H7 (cell line): Measurements from ENCODE around the gene DAB2. TPM values are rescaled to one million over a fixed set of nuclear protein-coding genes. Genes with fewer than 3 reads are reported as not detected.

Experiments
- DNase-seq: peaks from one replicate; pipeline ENCODE4 v3.0.0; 2012
- H3K27me3 ChIP-seq: 2 replicates; pipeline ENCODE4 v1.6.0; 2011; ENCODE audit warnings: mild to moderate bottlenecking, low read length; ENCODE audit not compliant: control insufficient read depth, insufficient read depth
- H3K36me3 ChIP-seq: replicated peaks from 2 replicates; pipeline ENCODE4 v1.5.1; 2011; ENCODE audit warnings: low read length; ENCODE audit not compliant: control insufficient read depth, insufficient read depth
- H3K4me3 ChIP-seq: 2 replicates; pipeline ENCODE4 v1.5.1; 2011; ENCODE audit warnings: low read depth, mild to moderate bottlenecking, control low read depth, low read length, moderate library complexity; ENCODE audit not compliant: insufficient read depth
- total RNA-seq: library from RNA; depleted of rRNA; stranded (reverse); fragments of >200 nt; shearing (Covaris generic); gene quantifications from 2 replicates; pipeline ENCODE4 v1.2.3, GENCODE V29; 2014

Gene DAB2
- total RNA-seq, 1 experiment from 2014 or later: 3.7 TPM

DNA sequence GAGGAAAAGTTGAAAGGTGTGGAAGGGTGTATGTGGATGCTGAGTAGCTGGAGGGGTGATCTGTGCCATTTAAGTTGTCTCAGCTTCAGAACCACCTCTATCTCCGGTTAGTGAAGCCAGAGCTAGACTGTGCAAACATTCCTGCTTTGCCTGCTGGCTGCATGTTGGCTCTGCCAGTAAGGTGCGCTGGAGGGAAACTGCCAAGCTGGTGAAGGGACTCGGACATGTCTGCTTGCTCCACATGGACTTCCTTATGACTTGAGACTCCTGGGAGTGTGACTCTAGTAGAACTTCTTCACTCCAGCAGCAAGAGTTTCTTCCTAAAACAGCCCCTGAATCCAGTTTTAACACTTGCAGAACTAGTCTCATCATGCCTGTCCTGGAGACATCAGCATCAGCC lies 27.9 kb downstream of the DAB2 start:
- Histone ChIP-seq H3K4me3 (no peak overlapping the region), H3K27me3 (no peaks in the 10 kb centered on the region), H3K36me3 (no peaks in the 10 kb centered on the region)
- no peak for DNase-seq

DNA sequence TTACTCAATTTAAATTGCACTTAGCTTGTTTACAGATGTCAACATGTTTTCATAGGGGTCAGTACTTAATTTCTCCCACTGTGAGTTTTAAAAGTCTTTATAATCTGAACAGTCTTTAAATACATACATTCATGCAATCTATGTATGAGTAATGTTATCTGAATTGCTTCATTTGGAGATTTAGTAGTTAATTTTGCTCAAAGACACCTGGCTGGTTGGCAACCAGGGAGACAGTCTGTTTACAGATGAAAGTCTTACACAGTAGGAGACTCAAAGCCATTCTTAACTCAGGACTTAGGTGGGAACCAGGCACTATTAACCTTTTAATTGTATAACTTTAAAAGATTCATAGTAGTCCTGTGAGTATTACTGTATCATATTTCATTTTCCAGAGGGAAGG lies 29.3 kb downstream of the DAB2 start:
- H3K4me3 ChIP-seq: no peak overlapping the region
- no peaks in the 10 kb centered on the region for H3K27me3 ChIP-seq
- no peaks in the 10 kb centered on the region for H3K36me3 ChIP-seq
- no peak for DNase-seq

DNA sequence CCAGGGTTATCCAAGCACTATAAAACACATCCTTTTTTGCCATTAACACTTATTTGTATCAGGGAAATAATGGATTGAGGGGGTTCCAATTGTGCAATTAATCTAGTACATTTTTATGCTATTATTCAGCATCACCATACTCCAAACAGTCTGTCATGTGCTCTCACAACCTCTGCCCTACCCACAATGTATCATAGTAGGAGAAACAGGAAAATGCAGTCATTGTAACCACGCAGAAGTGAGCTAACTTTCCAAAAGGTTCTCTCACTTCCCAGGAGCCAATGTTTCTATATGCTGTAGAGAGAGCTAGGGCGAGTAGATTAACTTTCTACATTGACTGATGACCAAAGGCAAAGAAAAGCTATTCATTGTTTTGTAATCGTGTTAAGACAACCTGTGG lies 29.8 kb downstream of the DAB2 start:
- DNase-seq: no peak
- Histone ChIP-seq H3K36me3 (no peaks in the 10 kb centered on the region), H3K27me3 (no peaks in the 10 kb centered on the region), H3K4me3 (no peak overlapping the region)

DNA sequence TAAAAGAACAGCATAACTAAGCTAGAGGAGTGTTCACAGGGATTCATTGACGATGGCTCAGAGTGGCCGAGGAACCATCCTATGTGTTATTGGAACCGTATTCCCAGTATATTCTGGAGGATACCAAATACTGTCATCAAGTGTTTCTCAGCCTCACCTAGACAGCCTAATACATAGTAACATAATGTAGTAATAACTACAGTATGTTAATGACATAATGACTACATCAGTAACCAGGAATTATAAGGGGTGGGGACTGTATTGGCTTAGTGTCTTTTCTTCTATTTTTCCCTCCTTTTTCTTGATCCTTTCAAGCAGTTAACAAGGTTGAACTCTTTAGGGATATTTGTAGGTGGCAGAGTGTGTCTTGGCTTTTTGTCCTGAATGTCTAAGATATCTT lies 33.8 kb downstream of the DAB2 start:
- Histone ChIP-seq H3K36me3 (no peaks in the 10 kb centered on the region), H3K4me3 (no peak overlapping the region), H3K27me3 (no peaks in the 10 kb centered on the region)
- DNase-seq: no peak

DNA sequence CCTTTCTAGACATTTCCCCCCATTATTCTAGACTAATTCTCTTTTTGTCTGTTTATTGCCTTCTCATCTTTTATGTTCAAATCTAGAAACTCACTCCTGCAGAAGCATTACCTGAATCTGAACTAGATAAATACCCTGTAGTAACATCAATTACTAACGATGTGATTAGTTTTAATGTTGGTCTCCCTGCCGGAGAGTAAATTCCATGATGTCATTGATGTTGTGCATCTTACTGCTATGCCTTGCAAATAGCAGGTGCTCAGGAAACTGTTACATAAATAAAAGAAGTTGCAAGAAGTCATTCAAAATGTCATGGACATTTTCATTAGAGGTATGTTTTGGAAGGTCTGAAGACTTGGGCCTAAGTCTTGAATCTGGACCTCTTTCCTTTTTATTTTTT lies 37.5 kb downstream of the DAB2 start:
- Histone ChIP-seq H3K4me3 (no peak overlapping the region), H3K36me3 (no peaks in the 10 kb centered on the region), H3K27me3 (no peaks in the 10 kb centered on the region)
- no peak for DNase-seq

DNA sequence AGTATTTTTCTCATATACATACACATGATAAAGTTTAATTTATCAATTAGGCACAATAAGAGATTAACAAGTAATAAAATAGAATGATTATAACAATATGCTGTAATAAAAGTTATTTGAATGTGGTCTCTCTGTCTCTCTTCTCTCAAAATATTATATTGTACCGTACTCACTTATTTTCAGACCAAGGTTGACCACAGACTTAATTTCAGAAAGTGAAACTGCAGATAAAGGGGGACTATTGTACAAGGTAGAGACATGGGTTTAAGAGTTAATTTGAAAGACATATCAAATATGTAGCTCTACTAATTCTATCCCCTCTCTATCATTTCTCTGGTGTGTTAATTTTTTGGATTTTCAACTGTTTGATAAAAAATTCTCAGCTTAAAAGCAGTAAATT lies 40.5 kb downstream of the DAB2 start:
- no peak for DNase-seq
- Histone ChIP-seq H3K4me3 (no peak overlapping the region), H3K27me3 (no peaks in the 10 kb centered on the region), H3K36me3 (no peaks in the 10 kb centered on the region)

DNA sequence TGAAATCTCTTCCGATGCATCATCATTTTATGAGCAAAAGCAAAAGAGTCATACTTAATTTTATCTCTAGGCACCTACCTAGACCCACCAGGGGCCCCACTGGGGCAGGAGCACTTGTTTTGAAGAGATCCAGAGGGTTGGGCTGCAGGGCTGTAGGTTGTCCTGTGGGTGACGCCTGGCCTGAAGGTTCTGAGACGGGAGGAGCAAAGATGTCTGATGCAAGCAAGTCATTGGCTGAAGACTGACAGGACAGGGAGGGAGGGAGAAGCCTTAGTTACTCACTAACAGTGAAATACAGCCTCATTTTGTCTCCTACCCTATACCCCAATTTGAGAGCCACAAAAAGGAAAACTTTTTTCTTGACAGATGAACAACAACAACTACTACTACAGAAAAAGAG lies 43.4 kb downstream of the DAB2 start:
- Histone ChIP-seq H3K27me3 (no peaks in the 10 kb centered on the region), H3K4me3 (no peak overlapping the region), H3K36me3 (no peaks in the 10 kb centered on the region)
- DNase-seq: no peak

DNA sequence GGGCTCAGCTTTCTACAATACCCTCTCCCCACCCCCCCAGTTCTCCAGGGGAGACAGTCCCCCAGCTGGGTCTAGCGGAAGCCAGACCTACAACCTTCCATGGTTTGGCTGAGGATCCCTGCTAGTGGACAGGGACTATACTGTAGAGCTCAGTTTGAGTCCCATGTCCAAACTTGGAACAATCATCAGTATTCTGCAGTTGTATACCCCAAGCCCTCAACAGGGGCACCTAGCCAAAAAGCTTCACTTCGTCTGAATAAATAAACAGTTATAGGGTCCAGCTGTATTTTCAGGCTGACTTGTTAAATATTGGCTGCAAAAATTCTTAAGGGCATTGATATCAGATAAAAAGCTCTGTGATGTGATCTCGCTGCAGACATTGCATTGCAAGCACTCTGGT lies 45.1 kb downstream of the DAB2 start:
- Histone ChIP-seq H3K4me3 (no peak overlapping the region), H3K36me3 (no peaks in the 10 kb centered on the region), H3K27me3 (no peaks in the 10 kb centered on the region)
- no peak for DNase-seq

DNA sequence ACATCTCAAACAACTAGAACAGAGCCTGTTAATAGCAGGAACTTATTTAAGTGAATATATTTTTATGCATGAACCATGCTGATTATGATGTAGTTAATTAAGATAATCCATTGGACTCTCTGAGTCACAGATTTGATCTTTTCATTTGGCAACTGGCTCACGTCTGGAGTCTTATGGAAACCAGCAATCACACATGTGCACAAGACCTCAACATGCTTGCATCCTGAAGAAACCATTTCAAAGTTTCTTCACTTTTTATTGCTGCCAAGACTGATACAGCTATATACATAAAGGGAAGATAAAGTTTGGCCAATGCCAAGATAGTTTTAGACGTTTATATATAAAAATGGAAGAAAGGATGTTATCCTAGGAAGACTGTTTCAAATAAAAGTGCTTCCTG lies 47.2 kb downstream of the DAB2 start:
- Histone ChIP-seq H3K27me3 (no peaks in the 10 kb centered on the region), H3K36me3 (no peaks in the 10 kb centered on the region), H3K4me3 (no peak overlapping the region)
- no peak for DNase-seq

DNA sequence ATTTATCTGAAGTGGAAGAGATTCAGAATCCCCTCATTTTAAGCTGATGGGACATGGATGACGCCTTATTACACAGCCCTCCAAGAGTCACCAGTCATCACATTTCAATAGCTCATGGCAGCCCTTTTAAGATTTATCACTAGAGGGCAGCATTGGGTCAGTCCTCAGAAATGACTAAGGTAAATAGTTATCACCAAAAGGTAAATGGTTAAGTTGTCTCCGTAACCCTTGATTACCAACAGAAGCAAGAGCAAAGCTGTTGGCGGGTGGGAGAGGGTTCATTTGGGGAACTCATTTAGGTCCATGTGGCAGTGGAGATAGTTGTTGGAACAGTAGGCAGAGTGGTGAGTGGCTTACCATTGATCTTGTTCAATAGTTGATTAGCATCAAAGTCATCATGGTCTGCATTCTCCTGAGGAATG lies 48.5 kb downstream of the DAB2 start:
- H3K36me3 ChIP-seq: no peaks in the 10 kb centered on the region
- no peaks in the 10 kb centered on the region for H3K27me3 ChIP-seq
- peak; percentile 27 for DNase-seq
- H3K4me3 ChIP-seq: no peak overlapping the region

DNA sequence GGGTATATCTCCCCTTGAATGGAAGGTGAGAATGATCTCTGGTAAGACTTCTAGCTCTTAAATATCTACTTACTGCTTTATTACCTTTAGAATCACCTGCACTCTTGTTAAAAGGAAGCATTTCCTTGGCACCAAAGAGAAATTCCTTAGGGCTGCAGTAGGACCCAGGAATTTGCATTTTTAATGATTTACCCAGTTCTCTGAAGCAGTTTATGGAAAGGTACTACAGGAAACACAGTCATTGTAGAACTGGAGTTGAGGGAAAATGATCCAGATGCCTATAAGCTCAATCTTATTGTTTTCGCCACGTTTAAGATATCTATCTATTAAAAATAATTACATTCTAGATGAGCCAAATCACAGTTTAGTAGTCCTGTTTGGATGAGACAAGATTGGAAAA lies 51.0 kb downstream of the DAB2 start:
- H3K27me3 ChIP-seq: no peaks in the 10 kb centered on the region
- no peaks in the 10 kb centered on the region for H3K36me3 ChIP-seq
- H3K4me3 ChIP-seq: no peak overlapping the region
- no peak for DNase-seq

DNA sequence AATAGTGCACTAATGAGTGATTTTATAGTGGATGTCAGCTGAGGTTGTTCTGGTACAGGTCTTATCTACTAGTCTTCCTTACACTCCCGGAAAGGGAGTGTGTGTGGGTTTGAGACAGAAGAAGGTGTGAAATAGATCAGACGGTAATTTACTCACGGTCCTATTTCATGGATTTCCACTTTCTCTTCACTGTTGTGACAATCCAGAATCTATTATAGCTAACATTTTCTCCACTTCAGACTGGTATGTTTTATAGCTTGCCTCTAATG lies 53.5 kb downstream of the DAB2 start:
- no peak overlapping the region for H3K4me3 ChIP-seq
- H3K36me3 ChIP-seq: no peaks in the 10 kb centered on the region
- no peaks in the 10 kb centered on the region for H3K27me3 ChIP-seq
- DNase-seq: no peak

DNA sequence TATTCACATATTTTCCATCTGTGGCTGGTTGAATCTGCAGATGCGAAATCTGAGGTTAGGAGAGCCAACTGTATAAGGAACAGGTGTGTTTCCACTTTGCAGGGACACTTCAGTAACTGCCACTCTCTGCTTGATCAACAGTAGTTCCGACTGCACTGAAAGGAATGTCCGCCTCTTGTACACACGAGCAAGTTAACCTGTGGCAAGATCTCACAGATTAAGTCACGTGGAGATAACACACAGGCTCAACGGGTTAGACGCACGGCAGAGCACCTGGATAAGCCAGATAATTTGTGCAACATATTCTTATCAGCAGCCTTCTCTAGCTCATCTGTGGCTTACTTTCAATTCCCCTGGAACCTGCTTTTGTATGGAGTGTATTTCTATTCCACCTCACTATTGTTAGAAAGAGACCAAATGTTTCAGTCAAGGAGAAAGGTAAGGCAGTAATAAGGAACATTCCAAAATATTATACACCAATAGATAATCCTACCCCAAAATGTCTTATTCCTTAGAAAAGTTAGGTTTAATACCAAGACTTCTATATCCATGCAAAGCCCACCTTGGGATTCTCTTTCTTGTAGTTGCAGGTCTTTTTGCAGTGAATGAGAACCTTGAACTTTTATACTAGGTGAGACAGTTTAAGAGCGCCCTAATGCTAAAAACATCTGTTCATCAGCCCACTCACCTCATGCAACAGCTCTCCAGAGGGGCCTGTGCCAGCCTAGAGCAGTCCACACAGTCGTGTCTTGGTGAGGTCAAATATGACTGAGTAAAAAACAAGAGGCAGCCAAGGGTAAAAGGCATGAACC lies 54.0 kb downstream of the DAB2 start:
- Histone ChIP-seq H3K36me3 (no peaks in the 10 kb centered on the region), H3K4me3 (no peak overlapping the region), H3K27me3 (no peaks in the 10 kb centered on the region)
- no peak for DNase-seq

DNA sequence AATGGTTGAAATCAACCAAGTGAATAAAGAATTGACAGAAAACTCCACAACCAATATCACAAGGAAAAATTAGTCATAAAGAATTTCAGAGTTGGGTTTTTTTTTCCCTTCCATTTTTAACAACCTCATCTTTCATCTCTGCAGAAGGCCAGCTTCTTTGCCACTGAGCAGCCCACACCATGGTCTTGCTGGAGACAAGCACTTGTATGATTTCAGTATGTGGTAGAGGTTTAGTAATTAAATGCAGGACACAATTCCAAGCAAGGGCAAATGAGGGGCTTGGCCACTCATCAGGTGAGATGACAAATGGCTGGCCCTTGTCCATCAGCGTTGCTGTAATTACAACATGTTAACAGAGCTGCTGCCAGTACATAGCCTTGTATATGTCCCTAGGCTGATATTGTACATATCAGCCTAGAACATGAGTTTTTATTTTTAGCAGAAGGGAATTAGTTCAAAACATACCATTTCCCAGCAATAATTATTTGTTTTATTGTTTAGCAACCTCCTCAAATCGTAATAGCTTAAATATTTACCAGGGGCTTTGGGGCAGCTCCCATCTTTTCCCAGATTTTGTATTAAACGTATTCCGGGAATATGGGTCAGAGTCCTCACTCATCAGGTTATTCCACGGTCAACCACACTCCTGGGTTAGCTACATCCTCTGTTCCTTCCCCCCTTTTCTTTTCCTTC lies 55.5 kb downstream of the DAB2 start:
- Histone ChIP-seq H3K36me3 (no peaks in the 10 kb centered on the region), H3K27me3 (no peaks in the 10 kb centered on the region), H3K4me3 (no peak overlapping the region)
- no peak for DNase-seq

DNA sequence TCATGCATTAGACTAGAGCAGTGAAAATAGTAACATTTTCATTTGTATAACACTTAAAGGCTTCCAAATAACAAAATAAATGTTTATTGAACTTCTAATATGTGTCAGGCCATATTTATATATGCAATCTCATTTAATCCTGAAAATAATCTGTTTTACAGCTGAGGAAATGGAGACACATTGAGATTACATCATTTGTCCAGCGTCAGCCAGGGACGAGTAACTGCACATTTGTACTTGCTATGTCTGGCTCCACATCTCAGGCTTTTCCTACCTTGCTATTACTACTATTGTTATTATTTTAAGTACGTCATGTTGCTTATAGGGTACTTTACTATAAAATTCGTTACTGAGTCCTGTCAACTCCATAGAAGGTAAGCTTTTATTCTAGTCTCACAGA lies 56.7 kb downstream of the DAB2 start:
- Histone ChIP-seq H3K4me3 (no peak overlapping the region), H3K27me3 (no peaks in the 10 kb centered on the region), H3K36me3 (no peaks in the 10 kb centered on the region)
- DNase-seq: no peak
